ENCODE measurements around the gene ADGRA1.
"Not testable (repeated sequence)": the region's sequence is repeated elsewhere in the genome, so short reads cannot be mapped to it uniquely, and the experiment has no call there.

ADGRA1 gene, protein sequence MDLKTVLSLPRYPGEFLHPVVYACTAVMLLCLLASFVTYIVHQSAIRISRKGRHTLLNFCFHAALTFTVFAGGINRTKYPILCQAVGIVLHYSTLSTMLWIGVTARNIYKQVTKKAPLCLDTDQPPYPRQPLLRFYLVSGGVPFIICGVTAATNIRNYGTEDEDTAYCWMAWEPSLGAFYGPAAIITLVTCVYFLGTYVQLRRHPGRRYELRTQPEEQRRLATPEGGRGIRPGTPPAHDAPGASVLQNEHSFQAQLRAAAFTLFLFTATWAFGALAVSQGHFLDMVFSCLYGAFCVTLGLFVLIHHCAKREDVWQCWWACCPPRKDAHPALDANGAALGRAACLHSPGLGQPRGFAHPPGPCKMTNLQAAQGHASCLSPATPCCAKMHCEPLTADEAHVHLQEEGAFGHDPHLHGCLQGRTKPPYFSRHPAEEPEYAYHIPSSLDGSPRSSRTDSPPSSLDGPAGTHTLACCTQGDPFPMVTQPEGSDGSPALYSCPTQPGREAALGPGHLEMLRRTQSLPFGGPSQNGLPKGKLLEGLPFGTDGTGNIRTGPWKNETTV

DNA sequence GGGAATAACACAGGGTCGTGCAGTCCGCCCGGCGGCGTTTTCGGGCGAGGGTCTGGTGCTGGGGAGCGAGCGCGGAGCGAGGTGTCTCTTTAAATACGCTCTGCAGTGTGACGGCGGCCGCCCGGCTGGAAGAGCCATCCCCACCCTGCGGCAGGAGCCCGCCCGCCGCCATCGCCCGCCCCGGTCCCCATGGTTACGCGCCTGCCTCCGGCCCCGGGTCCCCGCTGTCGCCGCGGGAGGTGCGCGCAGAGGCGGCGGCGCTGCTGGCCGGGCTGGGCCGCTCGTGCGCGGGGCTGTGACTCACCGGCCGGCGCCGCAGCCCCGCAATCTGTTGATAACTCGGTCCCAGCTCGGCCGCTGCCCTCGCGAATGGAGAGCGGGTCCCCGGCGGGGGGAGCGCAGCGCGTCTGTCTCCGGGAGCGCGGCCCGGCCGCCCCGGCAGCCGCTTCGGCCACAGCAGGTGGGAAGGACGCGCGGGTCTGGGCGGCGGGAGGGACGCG, at the start of gene ADGRA1:
Gene ADGRA1, plus strand, starts transcription at position 246 of the 500 bp plus-strand sequence. CDS start 986 bp downstream, outside the sequence.
- DNase-seq (ENCODE audit: insufficient read length, low spot score), result no peak
- no peak for FAIRE-seq

DNA sequence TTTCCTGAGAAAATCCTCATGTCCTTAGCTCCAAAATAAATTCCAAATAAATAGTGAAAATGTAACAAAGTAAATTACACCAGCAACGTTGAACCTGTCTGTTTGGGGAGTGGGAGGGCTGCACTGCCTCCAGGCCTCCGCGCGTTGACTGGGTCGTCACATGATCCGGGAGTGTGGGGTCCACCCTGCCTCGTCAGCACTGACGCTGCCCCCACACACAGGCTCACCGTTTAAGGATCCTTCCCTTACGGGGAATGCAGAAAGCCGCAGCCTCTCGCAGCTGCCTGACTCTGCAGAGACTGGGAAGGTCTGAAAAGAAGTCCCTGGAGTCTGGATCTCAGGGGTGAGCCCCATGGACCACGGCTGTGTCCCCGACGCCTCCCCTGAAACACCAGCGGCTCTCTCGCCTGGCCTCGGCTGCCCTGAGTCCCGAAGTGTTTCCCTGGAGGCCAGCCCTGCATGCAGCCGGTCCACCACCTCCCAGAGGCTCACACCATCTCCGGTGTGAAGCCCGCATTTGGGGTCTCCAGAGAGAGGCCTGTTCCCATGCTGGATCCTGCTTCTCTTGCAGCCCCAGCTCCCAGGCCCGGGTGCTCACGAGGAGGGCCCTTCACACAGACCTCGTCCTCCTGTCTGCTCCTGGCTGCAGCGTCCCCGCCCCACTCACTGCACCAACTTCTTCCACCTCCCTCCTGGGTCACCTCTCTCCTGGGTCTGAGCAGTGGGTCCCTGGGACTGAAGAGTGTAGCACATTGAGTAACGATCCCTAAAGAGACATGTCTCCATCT, 49.5 kb upstream of the ADGRA1 start:
- DNase-seq (ENCODE audit: insufficient read length, low spot score) (no peak), FAIRE-seq (no peak)

DNA sequence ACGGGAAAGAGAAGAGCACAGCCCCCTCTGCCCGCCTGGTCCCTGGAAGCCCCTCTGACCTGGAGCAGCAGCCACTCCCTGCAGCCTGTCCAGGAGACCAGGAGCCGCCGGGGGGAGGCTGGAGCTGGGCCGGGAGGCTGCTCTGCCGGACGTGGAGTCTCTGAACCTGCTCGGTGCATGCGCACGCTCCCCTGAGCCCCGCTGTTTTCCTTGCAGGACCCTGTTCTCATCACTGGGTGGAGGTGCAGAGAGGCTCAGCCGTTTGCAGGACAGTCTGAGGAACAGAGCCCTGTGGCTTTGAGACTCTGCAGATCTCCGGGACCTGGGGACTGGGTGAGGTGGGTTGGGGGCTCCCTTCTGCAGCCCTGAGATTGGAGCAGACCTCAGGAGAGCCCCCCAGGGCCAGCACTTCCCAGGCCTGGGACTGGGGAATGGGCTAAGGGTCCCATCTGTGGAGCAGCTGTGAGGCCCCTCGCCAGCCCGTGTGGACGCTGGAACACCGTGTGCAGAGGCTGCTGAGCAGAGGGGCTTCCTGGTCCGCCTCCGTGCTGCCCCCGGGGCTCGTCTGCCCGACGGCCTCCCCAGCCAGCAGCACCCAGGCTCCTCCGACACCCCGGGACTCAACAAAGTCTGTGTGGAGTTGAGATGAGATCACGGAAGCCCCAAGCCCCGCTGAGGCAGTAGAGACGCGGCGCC, 48.5 kb upstream of the ADGRA1 start:
- no peak for DNase-seq (ENCODE audit: insufficient read length, low spot score)
- no peak for FAIRE-seq

DNA sequence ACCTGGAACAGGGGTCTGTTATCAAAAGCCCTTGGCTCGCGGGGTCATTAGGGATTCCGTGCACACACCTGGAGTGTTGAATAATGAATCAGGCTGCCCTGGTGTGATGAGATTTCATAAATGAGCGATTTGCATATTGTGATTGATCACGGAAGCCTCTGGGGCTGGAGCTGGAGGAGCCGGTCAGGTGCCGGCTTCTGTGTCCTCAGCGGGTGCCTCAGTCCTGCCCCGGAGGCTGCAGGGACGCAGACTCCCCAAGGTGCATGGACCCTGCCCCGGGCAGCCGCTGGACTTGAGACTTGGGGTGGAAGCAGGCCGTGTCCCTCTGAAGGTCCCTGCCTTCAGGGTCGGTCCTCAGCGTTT, 47.9 kb upstream of the ADGRA1 start:
- DNase-seq (ENCODE audit: insufficient read length, low spot score) (no peak), FAIRE-seq (no peak)

DNA sequence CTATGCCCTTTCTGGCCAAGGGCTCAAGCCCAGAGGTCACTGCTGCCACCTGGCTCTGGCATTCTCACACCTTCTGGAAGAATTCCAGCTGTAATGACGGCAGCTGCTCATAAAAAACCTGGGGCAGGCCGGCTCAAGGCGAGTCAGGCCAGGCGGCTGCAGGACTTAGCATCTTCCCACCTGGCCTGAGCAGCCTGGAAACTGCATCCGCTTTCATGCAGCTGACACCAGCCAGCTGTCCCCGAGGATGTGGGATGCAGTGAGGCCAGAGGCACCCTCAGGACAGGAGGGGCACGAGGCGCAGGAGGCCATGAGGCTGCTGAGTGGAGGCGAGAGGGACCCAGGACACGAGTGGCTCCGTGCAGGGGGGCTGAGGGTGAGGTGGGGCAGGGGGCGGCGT, 47.5 kb upstream of the ADGRA1 start:
- DNase-seq (ENCODE audit: insufficient read length, low spot score), result no peak

DNA sequence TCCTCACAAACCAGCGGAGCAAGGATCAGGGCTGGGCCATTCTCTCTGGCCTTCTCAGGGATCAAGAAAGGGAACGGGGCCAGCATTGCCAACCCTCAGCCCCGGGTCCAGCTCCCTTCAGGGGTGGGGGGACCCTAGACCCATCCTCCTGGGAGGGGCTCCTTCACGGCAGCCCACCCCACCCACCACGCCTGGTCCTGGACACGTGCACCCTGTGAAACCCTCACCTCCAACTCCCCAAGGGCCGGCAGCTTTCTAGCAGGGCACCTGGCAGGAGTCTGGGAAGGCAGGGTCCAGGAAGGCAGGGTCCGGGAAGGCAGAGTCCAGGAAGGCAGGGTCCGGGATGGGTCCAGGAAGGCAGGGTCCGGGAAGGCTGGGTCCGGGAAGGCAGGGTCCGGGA, 46.6 kb upstream of the ADGRA1 start:
- FAIRE-seq, result no peak

More for the DNA sequence above, 47.5 kb upstream of the ADGRA1 start:
- no peak for FAIRE-seq

DNA sequence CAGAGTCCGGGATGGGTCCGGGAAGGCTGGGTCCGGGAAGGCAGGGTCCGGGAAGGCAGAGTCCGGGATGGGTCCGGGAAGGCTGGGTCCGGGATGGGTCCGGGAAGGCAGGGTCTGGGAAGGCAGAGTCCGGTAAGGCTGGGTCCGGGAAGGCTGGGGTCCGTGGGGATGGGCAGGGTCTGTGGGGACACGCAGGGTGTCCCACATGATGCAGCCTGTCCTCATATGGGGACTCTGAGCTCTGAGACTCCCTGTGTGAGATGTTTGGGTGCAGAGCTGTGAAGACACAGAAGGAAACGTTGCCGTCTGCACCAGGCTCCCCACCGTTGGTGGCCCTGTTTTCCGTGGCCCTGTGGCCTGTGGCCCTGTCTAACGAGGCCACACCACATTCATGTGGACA, 45.7 kb upstream of the ADGRA1 start:
- DNase-seq (ENCODE audit: insufficient read length, low spot score) (no peak), FAIRE-seq (no peak)

More for the DNA sequence above, 46.6 kb upstream of the ADGRA1 start:
- no peak for DNase-seq (ENCODE audit: insufficient read length, low spot score)

DNA sequence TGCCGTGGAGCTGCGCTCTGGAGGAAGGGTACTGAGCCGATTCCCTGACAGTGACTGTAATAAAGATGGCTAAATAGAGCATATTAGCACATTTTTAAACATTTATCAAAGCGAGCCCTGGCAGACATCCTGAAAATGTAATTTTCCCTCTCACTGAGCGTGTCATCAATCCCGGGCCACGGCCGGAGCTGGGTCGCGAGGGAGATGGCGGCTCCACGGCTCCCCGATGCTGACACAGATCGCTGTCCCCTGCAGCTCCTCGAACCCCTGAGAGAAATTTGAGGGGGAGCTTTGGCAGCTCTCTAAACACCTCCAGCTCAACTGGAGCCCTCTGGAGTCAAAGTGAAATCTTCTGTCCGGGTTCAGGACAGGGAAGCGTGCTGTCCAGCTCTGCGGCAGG, 44.9 kb upstream of the ADGRA1 start:
- no peak for DNase-seq (ENCODE audit: insufficient read length, low spot score)
- FAIRE-seq, result no peak

DNA sequence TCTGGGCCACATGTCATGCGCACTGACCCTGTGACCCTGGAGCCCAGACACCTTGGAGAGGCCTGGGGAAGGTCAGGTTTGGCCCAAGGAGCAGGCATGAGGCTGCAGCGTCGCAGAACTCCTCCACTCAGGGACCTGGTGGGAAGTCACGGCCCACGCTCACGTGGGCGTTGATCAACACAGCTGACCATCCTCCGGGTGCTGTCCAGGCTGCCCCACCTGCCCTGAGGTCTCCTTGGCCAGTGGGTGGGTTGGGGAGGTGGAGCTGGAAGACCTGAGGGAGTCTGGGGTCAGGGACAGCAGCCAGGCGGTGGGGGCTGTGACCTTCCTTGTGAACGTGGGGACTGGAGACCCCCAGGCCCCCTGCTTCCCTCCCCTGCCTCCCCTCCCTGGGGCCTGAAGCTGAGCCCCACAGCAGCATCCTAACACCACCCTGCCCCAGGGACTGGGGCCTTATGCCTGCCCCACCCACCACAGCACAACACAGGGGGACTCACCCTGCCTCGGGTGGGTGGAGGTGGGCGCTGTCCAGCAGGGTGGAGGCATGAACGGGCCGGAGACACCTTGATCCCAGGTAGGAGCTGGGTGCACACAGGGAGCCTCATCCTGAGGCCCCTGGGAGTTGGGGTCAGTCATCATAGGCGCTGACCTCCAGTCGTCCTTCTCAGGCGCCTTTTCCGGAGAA, 44.0 kb upstream of the ADGRA1 start:
- DNase-seq (ENCODE audit: insufficient read length, low spot score), result no peak
- FAIRE-seq, result no peak

DNA sequence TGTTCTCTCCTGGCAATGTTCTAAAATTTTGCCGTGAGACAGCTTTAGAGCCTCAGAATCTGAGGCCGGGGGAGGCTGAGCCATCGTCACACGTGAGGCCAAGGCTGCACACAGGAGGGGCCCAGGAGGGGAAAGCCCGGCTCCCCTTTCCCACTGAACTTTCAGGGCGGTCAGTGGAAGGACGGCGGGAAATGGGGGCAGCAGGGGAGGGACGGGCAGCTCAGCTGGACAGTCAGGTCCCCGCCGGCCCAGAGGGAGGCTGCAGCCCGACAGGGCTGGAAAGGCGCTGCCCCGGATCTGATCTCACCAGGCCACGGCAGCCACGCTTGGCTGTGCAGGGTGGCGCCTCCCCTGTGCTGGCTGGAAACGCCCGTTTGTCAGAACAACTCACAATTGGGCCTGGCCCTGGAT, 43.3 kb upstream of the ADGRA1 start:
- DNase-seq (ENCODE audit: insufficient read length, low spot score) (no peak), FAIRE-seq (no peak)

DNA sequence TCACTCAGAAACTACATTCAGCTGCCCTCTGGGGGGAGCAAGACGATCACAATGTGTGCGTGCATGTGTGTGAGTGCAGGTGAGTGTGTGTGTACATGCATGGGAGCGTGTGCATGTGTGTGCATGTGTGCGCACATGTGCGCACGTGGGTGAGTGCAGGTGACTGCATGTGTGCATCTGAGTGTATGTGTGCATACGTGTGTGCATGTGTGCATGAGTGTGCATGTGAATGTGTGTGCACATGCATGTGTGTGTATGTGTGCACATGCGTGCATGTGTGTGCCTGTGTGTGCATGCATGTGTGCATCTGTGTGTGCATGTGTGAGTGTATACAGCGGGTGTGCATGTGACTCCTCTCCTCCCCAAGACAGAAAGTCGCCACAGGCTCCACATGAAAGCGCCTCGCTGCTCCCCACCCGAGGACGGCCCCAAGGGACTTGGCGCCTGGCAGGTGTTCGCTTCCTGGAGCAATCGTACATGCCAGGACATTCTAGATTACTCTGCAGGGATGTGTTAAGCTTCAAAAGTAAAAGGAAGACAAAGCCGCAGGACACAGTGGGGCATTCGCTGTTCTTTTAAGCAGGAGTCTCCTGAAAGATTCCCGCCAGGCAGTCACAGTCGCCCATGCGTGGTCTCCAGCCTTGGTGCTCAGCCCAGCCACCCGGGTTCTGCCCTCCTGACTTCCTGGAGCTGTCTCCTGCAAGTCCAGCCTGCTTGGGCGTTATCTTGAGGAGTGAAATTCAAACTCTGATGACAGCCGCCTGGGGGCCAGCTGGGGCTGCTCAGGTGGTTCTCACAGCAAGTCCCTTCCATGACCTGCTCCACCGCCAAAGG, 42.0 kb upstream of the ADGRA1 start:
- peak; percentile 52 for FAIRE-seq
- DNase-seq (ENCODE audit: insufficient read length, low spot score), result no peak

DNA sequence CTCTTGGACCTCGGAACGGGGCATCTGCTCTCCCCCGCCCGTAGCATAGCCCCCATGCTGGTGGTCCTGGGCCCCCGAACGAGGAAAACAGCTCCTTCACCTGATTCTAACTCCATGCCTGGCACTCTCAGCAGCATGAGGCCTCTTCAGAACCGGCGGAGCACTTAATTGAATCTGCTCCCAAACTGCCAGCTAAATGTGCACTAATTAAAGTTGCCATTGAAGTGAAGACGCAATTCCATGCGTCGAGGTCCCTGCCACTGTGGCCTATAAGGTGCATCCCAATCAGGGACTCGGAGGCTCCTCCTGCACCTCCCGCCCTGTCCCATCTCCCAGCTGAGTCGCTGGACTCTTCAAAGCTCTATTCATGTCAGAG, 41.3 kb upstream of the ADGRA1 start:
- DNase-seq (ENCODE audit: insufficient read length, low spot score) (no peak), FAIRE-seq (no peak)

DNA sequence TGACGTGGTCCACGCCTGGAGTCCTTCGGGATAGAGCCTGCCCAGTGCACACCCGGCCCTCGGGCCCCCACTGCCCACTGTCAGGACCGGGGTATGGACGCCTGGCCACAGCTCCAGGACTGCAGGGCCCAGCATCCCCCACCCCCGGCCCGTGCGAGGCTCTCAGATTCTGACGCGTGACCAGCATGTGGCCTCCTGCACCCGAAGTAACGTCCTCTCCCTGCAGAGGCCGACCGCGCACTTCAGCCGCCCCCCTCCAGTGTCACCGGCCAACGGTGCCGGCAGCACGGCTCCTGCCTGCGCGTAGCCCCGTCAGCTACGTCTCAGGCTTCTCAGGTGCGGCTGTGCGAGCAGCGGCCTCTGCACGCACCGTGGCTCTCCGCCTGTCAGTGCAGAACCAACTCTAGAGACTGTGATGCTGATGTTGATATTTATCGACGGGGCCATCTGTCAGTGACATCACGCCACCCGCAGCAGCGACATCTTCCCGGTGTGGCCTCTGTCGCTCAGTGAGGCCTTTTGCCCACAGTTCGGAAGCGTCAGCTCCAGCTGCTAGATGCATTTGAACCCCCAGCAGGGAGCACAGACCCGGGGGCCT, 40.1 kb upstream of the ADGRA1 start:
- DNase-seq (ENCODE audit: insufficient read length, low spot score), result no peak
- no peak for FAIRE-seq

DNA sequence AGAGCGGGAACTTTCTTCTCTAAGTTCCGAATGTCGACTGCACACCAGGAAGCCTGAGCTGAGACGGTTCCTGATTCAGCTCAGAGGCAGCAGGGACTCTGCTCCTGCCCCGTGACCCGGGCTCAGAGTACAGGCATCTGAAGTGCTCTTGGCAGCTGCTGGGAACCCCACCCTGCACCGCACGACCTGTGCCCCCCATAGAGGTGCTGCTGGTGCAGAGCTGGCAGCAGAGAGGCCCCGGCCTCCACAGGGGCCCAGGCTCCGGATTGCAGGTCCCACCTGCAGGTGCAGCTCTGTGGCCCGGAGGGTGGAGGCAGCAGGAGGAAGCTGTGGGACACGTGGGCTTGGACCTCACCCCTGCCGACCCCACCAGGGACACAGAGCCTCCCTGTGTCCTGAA, 39.5 kb upstream of the ADGRA1 start:
- DNase-seq (ENCODE audit: insufficient read length, low spot score) (no peak), FAIRE-seq (no peak)

DNA sequence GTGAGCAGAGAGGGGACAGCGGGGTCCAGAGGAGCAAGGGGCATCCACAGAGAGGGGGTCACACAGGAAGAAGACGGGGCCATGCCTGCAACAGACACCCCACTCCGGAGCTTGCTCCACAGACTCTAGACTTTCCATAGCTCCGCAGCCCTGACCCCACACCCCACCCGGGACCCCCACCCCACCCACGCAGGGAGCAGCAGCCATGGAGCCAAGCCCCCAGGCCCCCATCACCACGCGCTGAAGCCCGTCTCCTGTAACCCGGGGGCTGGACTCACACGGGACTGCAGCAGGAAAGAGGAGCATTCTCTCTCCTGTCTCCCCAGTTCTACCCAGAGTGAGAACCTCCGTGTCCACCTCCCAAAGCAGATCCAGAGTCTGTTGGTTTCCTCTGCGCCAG, 38.8 kb upstream of the ADGRA1 start:
- no peak for FAIRE-seq
- no peak for DNase-seq (ENCODE audit: insufficient read length, low spot score)

DNA sequence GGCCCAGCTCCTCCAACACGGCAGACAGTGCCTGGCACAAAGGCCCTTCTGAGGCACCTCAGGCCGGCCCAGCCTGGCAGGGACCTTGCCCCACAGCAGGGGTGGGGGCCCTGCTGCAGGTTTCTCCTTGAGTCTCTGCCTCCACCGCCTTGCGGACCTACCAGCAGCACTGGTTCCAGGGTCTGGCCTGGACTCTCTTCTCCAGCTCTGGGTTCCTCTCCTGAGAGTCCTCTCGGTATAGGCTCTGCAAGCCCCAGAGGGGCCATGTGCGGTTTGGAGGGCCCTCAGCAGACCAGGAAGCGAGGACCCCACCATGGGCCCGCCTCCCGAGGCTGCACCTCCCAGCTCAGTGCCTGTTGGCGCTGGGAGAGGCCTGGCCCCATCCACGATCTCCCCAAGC, 38.1 kb upstream of the ADGRA1 start:
- FAIRE-seq (no peak), DNase-seq (ENCODE audit: insufficient read length, low spot score) (no peak)

DNA sequence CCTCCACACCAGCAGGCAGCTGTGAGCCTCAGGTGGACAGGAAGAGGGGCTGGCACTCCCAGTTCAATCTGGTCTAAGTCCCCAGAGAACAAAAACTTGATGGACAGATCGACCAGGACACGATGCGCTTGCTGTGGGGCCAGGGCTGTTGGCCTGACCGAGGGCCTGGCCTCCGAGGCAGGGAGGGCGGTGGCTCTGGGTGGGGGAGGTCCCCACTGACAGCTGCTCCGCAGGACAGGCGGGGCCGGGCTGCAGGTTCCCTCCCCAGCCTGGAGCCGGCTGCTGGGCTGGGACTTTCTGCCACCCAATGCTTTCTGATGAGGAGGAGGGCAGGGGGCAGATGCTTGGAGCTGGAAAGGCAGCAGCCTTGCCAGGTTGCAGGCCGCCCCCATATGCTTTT, 37.4 kb upstream of the ADGRA1 start:
- DNase-seq (ENCODE audit: insufficient read length, low spot score), result no peak
- no peak for FAIRE-seq

DNA sequence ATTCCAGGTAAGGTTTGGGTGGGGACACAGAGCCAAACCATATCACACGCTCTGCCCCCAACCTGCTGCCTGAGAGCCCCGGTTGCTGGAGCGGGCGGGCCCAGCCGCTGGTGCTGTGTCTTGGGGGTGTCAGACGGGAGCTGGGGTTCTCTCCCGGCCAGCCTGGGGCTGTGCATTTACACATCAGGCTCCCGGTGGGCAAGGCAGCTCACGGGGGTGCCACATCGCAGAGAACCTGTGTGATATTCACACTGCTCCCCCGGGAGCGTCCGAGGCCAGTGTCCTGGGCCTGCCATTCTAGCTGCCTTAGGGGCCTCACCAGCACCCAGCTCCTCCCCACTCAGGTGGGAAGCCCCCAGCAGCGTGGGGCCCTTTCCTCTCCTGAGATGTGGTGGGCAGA, 35.6 kb upstream of the ADGRA1 start:
- no peak for FAIRE-seq

DNA sequence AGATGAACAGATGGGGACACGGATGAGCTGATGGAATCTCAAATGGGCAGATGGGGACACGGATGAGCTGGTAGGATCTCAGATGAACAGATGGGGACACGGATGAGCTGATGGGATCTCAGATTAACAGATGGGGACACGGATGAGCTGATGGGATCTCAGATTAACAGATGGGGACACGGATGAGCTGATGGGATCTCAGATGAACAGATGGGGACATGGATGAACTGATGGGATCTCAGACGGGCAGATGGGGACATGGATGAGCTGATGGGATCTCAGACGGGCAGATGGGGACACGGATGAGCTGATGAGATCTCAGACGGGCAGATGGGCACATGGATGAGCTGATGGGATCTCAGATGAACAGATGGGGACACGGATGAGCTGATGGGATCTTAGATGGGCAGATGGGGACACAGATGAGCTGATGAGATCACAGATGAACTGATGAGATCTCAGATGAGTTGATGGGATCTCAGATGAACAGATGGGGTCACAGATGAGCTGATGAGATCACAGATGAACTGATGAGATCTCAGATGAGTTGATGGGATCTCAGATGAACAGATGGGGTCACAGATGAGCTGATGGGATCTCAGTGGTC, 34.1 kb upstream of the ADGRA1 start:
- FAIRE-seq; DNase-seq (ENCODE audit: insufficient read length, low spot score): not testable (repeated sequence)

More for the DNA sequence above, 35.6 kb upstream of the ADGRA1 start:
- no peak for DNase-seq (ENCODE audit: insufficient read length, low spot score)
